ENCODE measurements around the gene CA6. TPM values are rescaled to one million over a fixed set of nuclear protein-coding genes. Genes with fewer than 3 reads are reported as not detected.
"Not testable (repeated sequence)": the region's sequence is repeated elsewhere in the genome, so short reads cannot be mapped to it uniquely, and the experiment has no call there.

CA6 gene
- total RNA-seq, 1 donor from 2014 or later = not detected

DNA sequence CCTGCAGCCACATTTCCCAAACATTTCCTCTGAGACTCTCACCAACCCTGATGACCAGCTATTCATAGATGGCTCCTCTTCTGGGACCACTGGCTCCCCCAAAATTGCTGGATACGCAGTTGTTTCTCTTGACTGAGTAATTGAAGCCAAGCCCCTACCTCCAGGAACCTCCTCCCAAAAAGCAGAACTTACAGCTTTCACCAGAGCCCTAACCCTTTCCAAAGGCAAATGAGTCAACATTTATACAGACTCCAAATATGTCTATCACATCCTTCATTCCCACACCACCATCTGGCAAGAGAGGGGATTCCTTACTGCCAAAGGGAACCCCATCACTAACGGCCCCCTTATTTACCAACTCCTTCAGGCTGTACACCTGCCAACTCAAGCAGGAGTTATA is 20.3 kb upstream of the CA6 start:
- Mint-ChIP-seq H3K4me3 (no peak overlapping the region), H3K9me3 (no peaks in the 10 kb centered on the region), H3K4me1 (no peaks in the 10 kb centered on the region), H3K27me3 (ENCODE audit: low read depth) (no peaks in the 10 kb centered on the region), H3K36me3 (no peaks in the 10 kb centered on the region), H3K27ac (no peak overlapping the region)
- TF ChIP-seq, protein P1, sequence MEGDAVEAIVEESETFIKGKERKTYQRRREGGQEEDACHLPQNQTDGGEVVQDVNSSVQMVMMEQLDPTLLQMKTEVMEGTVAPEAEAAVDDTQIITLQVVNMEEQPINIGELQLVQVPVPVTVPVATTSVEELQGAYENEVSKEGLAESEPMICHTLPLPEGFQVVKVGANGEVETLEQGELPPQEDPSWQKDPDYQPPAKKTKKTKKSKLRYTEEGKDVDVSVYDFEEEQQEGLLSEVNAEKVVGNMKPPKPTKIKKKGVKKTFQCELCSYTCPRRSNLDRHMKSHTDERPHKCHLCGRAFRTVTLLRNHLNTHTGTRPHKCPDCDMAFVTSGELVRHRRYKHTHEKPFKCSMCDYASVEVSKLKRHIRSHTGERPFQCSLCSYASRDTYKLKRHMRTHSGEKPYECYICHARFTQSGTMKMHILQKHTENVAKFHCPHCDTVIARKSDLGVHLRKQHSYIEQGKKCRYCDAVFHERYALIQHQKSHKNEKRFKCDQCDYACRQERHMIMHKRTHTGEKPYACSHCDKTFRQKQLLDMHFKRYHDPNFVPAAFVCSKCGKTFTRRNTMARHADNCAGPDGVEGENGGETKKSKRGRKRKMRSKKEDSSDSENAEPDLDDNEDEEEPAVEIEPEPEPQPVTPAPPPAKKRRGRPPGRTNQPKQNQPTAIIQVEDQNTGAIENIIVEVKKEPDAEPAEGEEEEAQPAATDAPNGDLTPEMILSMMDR (IDR thresholded peaks at IDR 0.05; ENCODE audit: unreplicated experiment) = no peak
- DNase-seq (ENCODE audit: low spot score in 2 of 2, unreplicated experiment in 2 of 2) = no peak

DNA sequence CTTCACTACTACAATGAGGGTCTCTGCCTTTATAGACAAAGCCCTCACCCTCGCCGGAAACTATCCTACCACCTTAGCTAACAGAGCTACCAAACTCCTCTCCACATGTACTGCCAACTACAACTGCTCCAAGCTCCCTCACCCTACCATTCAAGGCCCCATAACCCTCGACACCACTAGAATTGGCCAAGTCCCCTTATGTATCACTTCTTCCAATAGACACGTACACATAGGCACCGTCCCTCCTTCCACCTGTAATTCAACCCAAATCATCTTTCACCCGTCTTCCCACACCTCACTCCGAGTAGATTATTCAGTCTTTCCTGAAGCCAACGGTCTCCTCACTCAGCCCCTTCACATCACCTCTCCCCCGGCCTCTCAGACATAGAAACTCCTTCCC is 19.7 kb upstream of the CA6 start:
- Mint-ChIP-seq H3K9me3 (no peaks in the 10 kb centered on the region), H3K4me3 (no peak overlapping the region), H3K27me3 (ENCODE audit: low read depth) (no peaks in the 10 kb centered on the region), H3K4me1 (no peaks in the 10 kb centered on the region), H3K36me3 (no peaks in the 10 kb centered on the region), H3K27ac (no peak overlapping the region)
- no peak for DNase-seq (ENCODE audit: low spot score in 2 of 2, unreplicated experiment in 2 of 2)
- TF ChIP-seq, protein P1 (IDR thresholded peaks at IDR 0.05; ENCODE audit: unreplicated experiment) = no peak

DNA sequence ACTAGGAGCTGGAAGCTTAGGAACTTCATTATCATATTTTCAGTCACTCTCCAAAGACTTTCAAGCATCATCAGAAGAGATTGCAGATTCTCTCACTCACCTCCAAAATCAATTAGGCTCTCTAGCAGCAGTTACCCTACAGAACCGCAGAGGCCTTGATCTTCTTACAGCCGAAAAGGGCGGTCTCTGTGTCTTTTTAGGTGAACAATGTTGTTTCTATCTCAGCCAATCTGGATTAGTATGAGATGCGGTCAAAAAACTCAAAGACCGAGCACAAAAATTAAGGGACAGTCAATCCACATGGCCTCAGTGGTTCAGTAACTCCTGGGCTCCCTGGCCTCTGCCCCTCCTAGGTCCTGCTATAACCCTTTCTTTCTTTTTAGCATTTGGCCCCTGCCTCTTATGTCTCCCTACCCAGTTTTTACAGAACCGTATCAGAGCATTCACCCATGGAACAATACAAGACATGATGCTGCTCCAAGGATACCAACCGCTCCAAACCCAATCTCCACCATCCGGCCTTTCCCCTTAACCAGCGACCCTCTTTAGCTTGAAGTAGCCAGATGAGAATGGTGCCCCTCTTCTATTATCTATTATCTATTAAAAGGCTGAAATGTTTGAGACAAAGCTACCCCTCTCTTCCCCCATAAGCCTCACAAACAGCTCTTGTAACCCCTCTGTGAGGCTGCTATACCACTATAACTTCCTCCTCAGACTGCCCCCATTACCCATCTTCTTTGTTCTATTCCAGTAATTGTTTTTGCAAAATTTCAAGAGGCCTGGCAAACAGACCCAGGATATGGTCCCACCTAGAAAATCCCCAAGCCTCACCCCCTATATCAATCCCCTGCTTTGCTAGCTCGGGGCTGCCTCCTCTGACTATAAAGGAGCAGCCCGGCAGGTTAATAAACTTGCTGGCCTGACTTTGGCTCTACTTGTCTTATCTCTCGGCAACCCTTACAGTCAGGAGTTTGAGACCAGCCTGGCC is 18.7 kb upstream of the CA6 start:
- Mint-ChIP-seq H3K27me3 (ENCODE audit: low read depth) (no peaks in the 10 kb centered on the region), H3K4me1 (no peaks in the 10 kb centered on the region), H3K36me3 (no peaks in the 10 kb centered on the region), H3K4me3 (no peak overlapping the region), H3K27ac (no peak overlapping the region), H3K9me3 (no peaks in the 10 kb centered on the region)
- TF ChIP-seq, protein P1 (IDR thresholded peaks at IDR 0.05; ENCODE audit: unreplicated experiment) = no peak
- DNase-seq (ENCODE audit: low spot score in 2 of 2, unreplicated experiment in 2 of 2) = no peak

DNA sequence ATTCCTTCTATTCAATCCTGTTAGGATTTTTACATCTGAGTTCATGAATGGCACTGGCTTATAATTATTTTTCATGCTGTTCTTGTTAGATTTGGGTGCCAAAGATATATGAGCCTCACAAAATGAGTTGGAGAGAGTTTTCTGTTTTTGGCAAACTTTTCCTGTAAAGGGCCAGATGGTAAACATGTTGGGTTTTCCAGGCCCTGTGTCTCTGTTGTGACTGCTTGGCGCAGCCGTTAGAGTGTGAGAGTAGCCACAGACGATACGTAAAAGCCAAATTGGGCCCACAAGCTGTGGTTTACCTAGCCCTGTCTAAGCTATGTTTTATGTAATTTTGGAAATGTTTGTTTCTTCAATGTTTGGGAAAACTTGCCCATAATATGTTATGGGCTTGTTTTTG is 15.6 kb upstream of the CA6 start:
- H3K9me3 Mint-ChIP-seq = peaks cover 9% of the 10 kb centered on the region
- H3K27ac Mint-ChIP-seq = no peak overlapping the region
- no peaks in the 10 kb centered on the region for H3K36me3 Mint-ChIP-seq
- H3K27me3 Mint-ChIP-seq (ENCODE audit: low read depth) = no peaks in the 10 kb centered on the region
- H3K4me3 Mint-ChIP-seq = no peak overlapping the region
- TF ChIP-seq, protein P1 (IDR thresholded peaks at IDR 0.05; ENCODE audit: unreplicated experiment) = no peak
- no peak for DNase-seq (ENCODE audit: low spot score in 2 of 2, unreplicated experiment in 2 of 2)
- H3K4me1 Mint-ChIP-seq = no peaks in the 10 kb centered on the region

DNA sequence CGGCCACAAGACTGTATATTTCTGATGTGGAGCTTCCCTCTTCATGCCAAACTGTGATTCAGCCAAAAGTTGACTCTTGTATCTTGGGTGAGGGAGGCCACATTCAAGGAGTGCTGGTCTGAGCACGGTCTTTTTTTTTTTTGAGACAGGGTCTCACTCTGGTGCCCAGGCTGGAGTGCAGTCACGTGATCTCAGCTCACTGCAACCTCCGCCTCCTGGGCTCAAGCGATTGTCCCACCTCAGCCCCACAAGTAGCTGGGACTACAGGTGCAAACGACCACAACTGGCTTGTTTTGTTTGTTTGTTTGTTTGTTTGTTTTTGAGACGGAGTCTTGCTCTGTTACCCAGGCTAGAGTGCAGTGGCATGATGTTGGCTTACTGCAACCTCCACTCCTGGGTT is 8.6 kb upstream of the CA6 start:
- not testable (repeated sequence) for DNase-seq (ENCODE audit: low spot score in 2 of 2, unreplicated experiment in 2 of 2); H3K27me3 Mint-ChIP-seq (ENCODE audit: low read depth); H3K4me3 Mint-ChIP-seq; H3K36me3 Mint-ChIP-seq; H3K27ac Mint-ChIP-seq; H3K4me1 Mint-ChIP-seq
- peaks cover 19% of the 10 kb centered on the region for H3K9me3 Mint-ChIP-seq

DNA sequence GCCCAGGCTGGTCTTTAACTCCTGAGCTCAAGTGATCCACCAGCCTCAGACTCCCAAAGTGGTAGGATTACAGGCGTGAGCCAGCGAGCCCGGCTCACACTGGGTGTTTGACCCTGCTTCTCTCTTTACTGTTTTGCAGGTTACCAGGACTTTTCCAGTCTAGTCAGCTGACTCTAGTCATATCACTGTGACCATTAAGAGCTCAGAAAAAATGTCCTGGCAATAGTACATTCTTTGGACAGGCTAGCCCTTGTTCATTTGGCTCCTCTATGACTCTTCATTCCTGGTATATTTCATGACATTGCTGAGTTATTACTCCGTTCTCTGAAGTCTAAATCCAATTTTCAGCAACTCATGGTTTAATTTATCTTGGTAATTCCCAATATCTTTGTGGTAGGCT is 8.0 kb upstream of the CA6 start:
- TF ChIP-seq, protein P1 (IDR thresholded peaks at IDR 0.05; ENCODE audit: unreplicated experiment) = no peak
- H3K9me3 Mint-ChIP-seq = peaks cover 19% of the 10 kb centered on the region
- no peak overlapping the region for H3K27ac Mint-ChIP-seq
- no peaks in the 10 kb centered on the region for H3K36me3 Mint-ChIP-seq
- no peak overlapping the region for H3K4me3 Mint-ChIP-seq
- H3K27me3 Mint-ChIP-seq (ENCODE audit: low read depth) = no peaks in the 10 kb centered on the region
- H3K4me1 Mint-ChIP-seq = peaks cover 10% of the 10 kb centered on the region
- DNase-seq (ENCODE audit: low spot score in 2 of 2, unreplicated experiment in 2 of 2) = no peak

Measured in mesothelial cell of epicardium (in vitro differentiated cells).